Mesenteric fat pad (tissue), 1 donor: Measurements from ENCODE around the gene COL15A1. TPM values are rescaled to one million over a fixed set of nuclear protein-coding genes. Genes with fewer than 3 reads are reported as not detected.
A peak's percentile ranks its signal among the peaks of the same experiment; 100 is the strongest.

Experiments
- DNase-seq: peaks from one replicate; pipeline ENCODE4 v3.0.0-alpha.2; 2020; ENCODE audit warnings: low spot score
- total RNA-seq: library from RNA; stranded (reverse); fragmentation: NEBNext Ultra II Directional; extraction: Animal tissue kit (Norgen Biotek cat#: 25700); gene quantifications from one replicate; pipeline ENCODE4 v1.2.1, GENCODE V29; 2021
- donor health status: DM: yes; HTN: yes; CAD: no.

COL15A1 gene
- total RNA-seq, 1 donor from 2014 or later = 73.3 TPM

DNA sequence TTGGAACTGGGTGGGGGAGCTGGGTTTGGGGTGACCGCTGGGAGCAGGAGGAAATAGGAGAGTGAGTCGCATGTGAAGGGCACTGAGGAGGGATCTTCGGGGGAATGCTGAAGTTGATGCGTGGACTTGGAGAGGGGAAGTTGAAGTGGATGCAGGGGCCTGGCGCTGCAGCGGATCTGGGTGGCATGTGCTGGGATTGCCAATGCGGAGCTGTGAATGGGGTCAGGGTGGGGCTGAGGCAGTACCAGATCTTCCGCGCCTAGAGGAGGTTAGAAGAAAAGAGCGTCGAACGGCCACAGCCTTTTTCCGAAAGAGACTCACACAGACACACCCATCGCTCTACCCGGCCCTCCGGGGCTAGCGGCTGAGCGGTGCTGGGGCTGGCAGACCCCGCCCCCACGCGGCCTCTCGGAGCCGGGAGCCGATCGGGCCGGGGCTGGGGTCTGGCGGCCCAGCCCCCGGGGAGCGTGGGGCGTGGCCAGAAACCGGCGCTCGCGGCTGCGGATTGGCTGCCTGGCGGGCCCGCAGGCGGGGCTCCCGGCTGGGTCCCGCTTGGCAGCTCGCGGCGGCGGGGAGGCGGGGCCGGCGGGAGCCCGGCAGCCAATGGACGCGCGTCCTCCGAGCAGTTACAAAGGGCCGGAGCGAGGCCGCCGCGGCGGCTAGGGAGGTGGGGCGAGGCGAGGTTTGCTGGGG, 160.9 kb downstream of the COL15A1 start, which contains the start of gene TGFBR1:
Gene TGFBR1, plus strand, starts transcription at position 655 of the 693 bp plus-strand sequence. CDS start 93 bp downstream, outside the sequence.
- peak; percentile 98 for DNase-seq

DNA sequence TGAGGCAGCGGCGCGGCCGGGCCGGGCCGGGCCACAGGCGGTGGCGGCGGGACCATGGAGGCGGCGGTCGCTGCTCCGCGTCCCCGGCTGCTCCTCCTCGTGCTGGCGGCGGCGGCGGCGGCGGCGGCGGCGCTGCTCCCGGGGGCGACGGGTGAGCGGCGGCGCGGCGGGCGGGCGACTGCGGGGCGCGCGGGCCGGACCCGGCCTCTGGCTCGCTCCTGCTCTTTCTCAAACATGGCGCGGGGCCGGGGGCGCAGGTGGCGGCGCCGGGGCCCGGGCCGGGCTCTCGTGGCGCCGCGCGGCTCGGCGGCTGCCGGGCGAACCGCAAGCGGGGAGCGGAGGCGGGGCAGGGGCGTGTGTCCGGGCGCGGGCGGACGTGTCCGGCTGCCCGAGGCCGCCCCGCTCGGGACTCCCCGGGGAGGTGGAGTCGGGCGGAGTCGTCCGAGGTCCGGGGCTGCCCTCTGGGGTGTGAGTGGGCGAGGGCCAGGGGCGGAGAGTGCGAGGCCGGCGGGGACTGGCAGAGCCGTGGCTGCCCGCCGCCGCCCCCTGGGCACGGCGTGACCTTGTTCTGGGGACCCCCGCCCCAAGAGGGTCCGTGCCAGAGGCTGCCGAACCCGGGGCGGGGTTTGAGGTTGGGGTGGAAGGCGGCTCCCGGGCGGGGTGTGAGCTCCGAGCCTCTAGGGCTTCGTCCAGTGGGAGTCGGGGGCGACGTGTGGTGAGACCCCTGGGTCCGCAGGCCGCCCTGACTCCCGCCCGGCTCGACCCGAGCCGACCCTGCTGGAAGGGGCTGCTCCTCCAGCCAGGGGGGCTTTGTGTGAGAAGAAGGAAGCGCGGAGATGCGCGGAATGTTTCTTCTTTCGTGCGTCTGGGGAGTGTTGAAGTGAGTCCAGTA, 161.7 kb downstream of the COL15A1 start:
- peak; percentile 94 for DNase-seq

DNA sequence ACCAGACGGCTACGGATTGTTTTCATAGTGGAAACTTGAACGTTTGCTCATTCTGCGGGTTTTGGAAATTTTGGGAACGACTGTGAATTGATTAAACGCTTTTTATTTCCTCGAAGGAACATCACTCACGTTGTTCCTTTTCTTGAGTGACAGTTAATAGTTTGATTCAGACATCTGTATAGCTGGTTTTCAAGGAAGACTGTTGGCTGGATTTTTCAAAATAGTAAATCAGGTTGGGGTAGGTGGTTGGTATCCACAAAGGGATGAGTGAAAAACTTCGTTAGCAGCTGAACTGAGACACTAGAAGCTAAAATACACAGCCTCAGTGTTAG, 162.3 kb downstream of the COL15A1 start:
- DNase-seq = no peak

DNA sequence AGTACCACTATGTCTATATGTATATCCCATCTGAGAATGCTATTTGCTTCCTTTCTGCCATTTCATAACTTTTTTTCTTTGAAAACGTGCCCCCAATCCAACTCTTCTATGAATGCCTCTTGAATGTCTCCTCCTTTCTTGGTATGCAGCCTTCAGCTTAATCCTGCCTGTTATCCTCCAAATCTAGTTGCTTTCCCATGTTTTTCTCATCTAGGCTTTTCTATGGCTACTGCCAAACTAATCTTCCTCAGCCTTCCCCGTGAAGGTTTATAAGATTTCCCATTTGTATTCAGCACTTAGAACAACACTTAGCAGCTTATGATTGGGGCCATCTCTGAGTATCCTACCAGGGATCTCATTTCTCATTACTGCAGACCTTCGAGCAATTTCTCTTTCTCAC, 163.7 kb downstream of the COL15A1 start:
- DNase-seq = no peak

DNA sequence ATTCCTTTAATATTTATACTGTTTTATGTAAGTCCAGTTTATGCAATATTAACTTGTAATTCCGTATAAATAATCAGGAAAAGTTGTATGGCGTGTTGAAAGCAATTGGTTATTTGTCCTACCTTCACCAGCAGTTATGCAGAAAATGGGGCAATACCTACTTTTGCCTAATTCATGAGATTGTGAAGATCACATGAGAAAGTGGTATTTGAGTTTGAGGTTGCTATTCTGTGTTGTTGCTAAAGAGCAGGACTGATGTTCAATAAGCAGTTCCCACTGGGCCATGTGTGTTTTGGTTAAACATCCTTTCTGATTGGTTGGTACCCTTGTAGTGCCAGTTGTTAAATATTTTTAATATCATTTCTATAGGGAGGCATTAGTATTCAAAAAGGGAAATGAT, 164.4 kb downstream of the COL15A1 start:
- DNase-seq = no peak

DNA sequence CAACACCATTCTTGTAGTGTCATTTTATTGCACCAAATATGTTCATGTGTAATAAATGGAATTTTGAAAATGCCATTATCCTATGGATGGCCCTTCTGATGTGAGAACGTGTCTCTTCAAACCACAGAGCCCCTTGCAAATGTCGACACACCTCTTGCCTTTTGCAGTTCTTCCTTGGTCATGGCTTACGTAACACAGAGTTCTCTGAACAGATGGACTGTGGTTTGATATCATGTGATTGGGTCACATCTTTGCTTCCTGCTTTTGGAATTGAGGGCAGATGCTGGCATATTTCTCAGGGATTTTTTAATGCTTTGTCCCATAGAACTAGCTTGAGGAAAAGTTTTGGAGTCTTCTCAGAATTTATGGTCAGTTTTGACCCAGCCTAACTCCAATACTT, 165.8 kb downstream of the COL15A1 start:
- DNase-seq = no peak

DNA sequence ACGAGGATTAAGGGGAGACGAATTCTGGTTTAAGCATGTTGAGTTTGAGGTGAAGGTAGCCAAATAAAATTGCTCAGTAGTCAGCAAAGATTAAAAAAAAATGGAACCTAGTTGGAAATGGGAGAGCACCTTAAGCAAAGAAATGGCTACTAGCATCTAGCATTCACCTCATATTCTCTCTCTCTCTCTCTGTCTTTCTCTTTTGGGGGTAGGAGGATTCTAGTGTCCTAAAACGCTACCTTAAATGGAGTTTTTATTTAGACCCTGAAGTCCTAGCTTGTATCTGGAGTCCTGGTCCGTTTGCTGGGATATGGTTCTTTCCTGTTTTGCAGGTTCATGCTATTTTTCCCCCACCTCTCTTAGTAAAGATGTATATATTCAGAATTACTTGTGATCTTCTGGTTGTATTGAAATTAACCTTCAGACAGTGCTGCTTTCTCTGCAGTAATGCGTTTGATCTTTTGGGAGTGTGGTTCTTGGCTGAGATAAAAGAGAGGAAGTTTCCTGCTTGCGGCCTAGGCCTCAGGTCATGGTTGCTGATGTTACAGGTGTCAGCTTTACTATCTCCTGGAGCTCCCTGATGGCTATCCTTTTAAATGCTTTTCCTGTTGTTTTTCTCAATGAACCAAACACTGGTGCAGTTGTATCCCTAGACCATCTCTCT, 169.2 kb downstream of the COL15A1 start:
- no peak for DNase-seq

DNA sequence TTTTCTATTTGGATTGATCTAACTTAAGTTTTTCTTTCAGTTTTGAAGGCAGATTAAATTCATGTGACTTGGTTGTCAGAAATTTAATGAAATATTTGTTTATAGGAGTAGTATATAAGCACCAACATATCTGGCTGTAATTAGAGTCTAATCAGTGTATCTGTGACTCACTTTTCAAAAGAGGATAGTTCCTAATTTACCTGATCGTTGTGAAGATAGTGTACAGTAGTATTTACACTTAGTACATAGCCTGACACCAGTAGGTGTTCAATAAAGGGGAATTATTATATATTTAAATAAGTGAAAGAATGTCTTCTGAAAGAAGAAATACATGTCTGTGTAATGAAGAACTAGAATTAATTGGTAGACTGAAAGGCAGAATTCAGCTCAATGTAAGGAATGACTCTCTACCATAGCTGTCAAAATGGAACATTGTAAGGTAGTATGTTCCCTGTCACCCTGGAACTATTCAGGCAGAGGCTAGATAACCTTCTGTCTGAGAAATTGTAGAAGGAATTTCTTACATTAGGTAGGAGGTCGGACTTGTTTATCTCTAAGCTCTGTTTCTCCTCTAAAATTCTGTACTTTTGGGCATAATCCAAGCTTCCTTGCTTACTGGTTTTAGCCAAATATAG, 169.8 kb downstream of the COL15A1 start:
- DNase-seq = no peak

DNA sequence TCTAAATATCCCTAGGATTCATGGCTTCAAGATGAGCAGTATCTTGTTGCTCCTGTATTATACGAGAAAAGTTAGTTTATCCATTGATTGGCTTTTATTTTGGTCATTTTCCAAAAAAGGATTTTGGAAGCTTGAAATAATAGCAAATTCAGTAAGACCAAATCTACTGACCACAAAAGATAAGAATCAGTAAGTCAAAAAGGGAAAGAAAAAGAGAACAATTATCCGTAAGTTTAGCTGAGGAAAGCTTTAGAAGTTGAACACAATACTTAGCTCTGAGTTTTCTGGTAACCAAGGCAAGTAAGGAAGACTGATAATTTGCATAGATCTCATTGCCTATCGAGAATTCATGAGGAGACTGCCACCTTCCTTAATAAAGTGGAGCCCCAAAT, 170.3 kb downstream of the COL15A1 start:
- DNase-seq = no peak

DNA sequence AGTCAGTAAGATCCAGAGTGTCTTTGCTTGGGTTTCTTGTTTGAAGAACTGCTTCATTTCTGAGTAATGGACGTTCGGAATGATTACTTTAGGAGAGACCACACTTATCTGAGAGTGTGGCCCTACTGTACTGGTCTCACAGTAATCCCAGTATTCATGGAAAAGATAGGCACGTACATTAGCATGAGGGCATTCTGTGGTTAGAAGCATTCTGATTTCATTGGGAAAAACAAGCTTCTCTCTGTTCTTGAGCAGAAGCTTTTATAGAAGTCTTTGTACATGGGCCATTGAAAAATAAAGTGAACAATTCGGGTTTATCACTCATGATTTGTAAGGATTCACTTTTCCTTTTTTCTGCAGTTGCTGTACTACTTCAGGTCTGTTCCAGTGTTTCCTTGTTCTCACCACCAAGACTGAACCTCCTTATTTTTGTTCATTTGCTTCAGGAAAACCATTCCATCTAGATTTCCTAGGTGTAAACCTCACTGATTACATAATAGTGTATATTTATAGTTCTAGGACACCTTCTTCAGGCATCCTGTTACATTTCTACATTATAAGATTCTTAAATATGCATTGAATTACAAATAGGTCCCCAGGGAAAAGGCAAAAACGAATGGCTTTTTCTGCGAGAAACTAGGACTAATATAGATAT, 171.3 kb downstream of the COL15A1 start:
- DNase-seq = no peak

DNA sequence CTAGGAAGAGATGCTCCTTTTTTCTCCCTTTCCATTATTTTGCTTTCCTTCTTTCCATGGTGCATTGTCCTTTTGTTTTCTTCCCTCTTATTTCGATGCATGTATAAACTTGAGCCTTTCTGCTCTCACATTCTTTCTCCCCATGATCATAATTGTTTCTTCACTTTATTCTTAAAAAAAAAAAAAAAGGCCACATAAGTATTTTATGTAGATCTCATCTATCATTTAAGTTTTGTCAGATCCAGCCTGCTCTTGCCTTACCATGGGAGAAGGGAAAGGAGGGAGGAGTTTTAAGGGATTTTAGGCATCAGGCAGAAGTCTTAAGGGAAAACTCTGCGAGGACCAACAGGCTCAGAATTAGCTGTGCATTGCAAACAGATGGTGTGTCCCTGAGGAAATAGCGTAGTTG, 172.3 kb downstream of the COL15A1 start:
- no peak for DNase-seq

DNA sequence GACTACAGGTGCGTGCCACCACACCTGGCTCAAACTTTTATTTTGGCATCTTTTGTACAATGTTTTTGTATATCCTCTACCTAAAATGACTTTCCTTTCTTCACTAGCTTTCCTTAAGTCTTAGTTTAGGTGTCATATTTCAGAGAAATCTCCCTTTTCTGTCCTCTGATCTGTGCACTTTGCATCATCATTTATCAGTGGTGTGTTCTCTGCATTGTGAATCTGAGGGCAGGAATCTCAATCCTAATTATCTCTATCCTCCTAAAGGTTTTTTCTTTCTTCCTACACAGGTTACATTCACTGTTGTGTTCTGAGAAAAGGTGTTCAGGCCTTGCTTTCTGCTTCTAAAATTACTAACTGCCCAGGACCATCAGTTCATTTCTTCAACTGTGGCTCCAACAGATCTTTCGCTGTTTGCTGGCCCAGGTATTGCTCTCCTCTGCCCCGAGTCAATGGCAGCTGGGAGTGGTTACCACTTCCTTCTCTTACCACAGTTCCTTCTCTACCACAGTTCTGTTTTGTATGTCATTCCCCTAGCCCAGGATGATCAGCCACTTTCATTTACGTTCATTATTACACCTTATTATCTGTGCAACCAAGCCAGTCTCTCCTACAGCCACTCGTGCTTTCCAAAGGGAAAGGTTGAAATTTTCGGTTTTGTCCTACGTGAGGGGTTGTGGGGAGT, 175.2 kb downstream of the COL15A1 start:
- DNase-seq = no peak

DNA sequence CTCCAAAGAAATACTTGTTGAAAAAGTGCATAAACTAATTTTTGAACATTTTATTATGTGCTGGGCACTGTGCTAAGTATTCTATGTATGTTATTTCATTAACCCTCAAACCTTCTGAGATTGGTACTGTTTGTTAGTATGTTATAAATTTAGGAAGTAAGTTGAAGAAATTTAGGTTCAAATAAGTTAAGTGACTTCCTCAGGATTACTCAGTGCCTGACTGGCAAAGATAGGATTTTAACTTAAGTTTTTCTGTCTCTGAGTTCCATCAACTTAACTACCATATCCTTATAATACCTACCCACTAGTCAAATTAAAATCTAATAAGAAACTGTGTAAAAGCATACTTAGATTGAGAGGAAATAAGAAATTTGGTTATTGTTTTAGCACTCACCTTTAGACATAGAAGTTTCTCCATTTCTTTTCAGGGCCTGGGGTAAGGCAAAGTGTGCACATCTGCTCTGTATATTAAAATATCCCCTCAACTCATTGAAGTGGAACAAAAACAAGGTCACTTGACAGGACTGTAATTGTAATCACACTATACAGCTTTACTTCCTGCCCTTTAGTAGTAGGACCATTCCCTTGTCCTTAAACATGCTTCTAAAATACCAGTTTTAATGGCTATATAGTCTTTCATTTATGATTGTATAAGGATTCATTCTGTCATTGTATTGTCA, 176.4 kb downstream of the COL15A1 start:
- no peak for DNase-seq

Other genes with a start within 250 kb of the COL15A1 start
- gene GABBR2, start 235.0 kb upstream of the COL15A1 start, total RNA-seq = not detected
- gene ANKS6, start 147.4 kb upstream of the COL15A1 start, total RNA-seq = 18.1 TPM
- gene GALNT12, start 136.2 kb upstream of the COL15A1 start, total RNA-seq = 1.4 TPM
- 56.2 TPM for gene TGFBR1, start 161.2 kb downstream of the COL15A1 start, total RNA-seq